Endometrial microvascular endothelial cells (primary cell): ENCODE data around the gene ODF2. TPM values are rescaled to one million over a fixed set of nuclear protein-coding genes. Genes with fewer than 3 reads are reported as not detected.
"Not testable (repeated sequence)": the region's sequence is repeated elsewhere in the genome, so short reads cannot be mapped to it uniquely, and the experiment has no call there.

Experiments
- in situ Hi-C: cut with HindIII; loops from 2 replicates; pipeline ENCODE4 v1.10.0; 2017; ENCODE audit warnings: low sequenced_read_pairs, low pct_unique_long_range_greater_than_20kb; ENCODE audit errors: inconsistent ontology term
- total RNA-seq: library from RNA; depleted of rRNA; stranded (reverse); fragments of >200 nt; gene quantifications from one replicate; pipeline ENCODE4 v1.2.3, GENCODE V29; 2015; ENCODE audit errors: inconsistent ontology term

The ODF2 gene
- total RNA-seq, result 29.0 TPM

DNA sequence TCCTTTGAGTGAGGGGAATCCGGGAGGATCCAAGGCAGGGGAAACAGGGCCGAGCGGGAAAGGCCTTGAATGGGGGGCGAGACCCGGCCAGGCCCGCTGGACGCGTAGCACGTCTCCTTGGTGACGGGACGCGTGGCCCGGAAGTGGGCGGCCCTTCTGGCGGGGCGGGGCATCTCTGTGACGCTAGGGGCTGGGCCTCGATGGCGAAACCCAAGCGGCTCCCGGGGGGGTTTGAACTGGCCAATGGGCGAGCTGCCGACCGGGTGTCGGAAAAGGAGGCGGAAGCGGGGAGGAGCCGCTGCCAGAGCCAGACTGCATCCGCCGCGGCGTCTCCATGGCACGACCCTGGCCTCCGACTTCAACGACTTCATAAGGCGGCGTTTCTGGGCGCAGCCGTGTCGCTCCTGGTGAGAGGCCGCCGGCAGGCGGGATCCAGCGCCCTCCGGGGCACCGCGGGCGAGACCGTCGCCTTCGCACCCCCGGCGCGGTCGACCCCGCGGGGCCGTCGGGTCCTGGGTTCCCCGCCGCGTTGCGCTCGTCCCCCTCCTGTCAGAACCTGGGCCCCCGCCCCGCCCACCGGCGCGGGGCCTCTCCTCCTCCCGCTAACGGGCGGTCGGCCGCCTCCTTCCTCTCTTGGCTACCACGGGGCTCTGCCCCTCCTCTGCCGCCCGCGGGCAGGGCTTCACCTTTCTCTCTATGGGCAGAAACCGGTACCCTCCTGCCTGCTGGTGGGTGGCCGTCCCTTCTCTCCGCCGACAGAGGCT lies at the start of gene ODF2:
Gene ODF2 (plus strand): TSS at position 158 of the 764 bp plus-strand sequence. CDS start 86 bp downstream, at position 244.
- in situ Hi-C loops, result no loop called here

DNA sequence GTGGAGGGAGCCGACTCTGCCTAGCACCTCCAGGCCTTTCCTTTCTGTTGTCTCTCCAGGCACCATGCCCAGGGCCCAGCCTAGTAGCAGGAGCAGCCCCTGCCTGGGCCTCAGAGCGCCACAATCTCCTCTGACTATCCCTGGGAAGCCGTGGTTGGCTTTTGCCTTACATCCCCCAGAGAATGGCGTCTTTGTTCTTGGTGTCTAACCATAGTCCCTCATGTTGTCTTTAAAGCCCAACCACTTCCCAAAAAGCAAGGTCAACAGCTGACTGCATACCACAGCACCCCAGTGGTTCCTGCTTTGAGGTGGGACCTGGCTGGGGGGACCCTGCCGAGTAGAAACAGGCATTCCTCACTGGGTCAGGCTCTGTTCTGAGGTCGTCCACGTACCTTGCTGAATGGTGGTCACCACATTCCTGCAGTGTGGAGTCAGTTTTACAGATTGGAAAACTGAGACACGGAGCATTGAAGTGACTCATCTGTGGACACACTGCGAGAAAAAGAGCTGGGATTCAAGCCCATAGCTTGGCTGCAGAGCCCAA lies 48.9 kb upstream of the ODF2 start:
- in situ Hi-C loops, result no loop called here

DNA sequence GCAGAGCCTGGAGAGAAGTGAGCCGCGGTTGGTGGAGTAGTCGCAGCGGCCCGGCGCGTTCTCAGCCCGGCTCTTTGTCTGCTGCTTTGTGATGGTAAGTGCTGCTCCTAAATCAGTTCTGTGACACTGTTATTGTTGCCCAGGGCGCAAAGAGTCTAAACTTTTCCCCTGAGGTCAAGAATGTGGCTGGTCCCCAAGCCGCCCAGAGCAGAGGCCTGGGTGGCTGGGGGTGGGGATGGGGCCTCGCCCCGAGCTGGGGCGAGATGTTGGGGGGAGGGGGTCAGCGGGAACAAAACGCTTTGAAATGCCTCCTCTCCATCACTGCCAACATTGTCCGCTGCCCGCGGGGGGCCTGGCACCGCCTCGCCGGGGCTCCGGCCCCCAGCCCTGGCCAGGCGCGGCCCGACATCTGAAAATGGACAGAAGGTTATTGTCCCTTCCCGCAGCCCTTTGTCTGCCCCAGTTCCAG lies 46.8 kb upstream of the ODF2 start:
- in situ Hi-C loops, result no loop called here

GRCh38 chr9:128409450-128409849 lies 46.4 kb upstream of the ODF2 start:
- in situ Hi-C loops, result no loop called here

DNA sequence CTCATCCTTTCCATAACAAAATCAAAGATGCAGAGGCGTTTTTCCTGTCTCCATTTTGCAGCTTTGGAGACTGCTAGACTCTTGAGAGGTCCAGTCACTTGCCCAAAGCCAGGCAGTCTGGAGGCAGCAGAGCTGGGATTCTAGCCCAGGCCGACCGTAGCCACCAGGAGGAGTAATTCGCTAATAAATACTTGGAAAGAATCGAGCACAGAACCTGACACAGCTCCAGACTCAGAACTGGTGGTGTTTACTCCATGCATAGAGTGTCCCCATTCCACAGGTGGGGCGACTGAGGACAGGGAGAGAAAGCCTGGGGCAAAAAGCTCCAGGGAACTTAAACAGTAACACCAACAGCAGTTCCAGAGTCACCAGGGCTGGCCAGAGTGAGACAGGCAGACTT lies 45.8 kb upstream of the ODF2 start:
- in situ Hi-C loops, result no loop called here

DNA sequence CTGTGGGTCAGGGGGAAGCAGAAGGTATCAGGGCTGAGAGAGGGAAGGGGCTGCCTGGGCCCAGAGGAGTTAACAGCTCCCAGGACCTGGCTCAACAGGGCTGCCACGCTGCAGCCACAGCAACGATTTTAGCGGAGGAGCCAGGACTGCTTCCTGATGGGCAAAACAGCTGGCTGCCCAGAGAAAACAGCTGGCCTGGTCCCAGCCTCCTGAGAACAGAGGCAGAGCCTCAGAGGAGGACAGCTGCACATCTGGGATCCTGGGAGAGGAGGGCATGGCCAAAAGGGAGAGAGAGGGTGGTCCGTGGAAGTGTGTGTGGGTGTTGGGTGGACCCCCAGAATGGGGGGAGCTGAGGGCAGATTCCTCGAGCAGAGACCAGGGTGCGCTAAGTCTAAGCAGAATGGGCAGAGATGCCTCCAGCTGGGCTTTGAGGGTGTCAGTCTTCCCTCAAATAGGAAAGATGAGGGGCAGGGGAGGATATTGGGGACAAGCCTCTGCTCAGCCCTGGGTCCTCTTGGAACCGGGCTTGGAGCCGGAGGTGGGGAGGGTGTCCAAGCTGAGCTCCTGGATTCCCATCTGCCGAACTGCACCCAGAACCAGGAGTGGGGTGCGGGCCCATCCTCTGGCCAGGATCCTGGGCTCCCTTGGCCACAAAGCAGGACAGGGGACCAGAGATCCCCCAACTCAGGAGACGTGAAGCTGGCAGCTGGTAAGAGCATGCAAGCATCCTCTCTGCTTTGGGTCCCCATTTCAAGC lies 44.3 kb upstream of the ODF2 start:
- in situ Hi-C loops, result no loop called here

DNA sequence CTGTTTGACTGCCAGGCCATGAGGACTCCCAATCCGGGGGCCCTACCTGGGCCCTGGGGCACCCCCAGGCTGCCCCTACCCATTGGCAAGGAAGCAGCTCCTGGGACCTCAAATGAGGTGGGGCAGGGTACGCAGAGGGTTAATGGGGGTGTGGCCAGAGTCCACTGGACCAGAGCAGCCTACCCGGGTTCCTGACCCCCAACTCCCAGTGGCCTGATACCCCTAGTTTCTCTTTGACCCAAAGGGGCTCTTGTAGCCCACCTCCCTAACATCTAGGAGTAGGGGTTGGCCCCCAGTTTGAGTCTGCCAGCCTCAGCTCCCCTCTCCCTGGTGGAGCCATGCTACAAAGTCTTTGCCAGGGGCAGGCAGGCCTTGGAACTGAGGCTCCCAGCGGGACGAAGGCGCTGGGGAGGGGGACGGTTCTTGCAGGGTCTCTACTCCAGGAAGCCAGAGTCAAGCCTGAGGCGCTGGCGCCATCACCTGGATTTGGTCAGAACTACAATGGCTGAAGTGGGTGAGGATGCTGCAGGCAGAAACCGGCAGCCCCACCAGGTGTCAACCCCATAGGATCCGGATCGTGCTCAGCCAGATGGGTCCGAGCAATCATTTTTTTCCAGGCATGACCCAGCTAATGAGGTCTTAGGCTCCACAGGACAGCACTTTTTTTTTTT lies 43.6 kb upstream of the ODF2 start:
- in situ Hi-C loops, result no loop called here

- in situ Hi-C loops, result not testable (repeated sequence)
Measured at GRCh38 chr9:128413728-128414127, 42.1 kb upstream of the ODF2 start.

DNA sequence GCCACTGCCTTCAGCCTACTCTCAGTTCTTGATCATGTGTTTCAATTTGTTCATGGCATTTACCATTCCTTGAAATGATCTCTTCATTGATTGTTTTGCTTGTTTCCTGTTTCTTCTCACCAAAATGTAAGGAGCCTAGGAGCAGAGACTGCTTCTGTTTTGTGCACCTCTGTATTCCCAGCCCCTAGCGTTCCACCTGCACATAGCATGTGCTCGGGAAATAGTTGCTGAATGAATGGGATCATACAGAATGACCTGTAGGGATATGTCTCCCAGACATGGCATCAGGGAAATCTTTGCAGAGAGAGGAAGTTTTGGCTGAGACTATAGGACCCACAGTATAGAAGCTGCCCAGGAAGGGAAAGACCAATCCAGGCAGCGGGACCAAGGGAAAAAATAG lies 41.3 kb upstream of the ODF2 start:
- in situ Hi-C loops, result no loop called here

DNA sequence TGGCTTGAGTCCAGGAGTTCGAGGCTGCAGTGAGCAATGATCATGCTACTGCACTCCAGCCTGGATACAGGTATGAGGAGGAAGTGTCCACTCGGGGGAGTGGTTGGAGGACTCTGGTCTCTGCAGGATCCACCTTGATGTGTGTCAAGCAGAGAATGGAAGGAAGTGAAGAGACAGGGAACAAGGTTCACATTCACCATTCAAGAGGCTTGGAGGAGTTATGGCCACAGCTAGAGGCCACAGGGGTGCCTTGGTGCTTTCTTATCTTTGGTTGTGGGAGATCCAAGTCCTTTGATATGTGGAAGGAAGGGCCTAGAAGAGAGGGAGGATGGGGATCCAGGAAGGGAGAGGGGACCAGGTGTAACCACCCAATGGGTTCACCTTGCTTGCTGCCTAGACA lies 40.5 kb upstream of the ODF2 start:
- in situ Hi-C loops, result no loop called here

DNA sequence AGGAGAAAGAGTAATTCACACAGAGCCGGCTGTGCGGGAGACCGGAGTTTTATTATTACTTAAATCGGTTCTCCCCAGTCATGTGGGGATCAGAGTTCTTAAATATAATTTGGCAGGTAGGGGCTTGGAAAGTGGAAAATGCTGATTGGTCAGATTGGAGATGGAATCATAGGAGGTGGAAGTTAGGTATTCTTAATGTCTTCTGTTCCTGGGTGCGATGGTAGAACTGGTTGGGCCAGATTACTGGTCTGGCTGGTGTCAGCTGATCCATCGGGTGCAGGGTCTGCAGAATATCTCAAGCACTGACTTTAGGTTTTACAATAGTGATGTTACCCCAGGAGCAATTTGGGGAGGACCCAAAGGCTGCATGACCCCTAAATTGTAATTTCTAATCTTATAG lies 39.8 kb upstream of the ODF2 start:
- in situ Hi-C loops, result no loop called here

GRCh38 chr9:128416432-128417019 lies 39.3 kb upstream of the ODF2 start:
- in situ Hi-C loops, result no loop called here

DNA sequence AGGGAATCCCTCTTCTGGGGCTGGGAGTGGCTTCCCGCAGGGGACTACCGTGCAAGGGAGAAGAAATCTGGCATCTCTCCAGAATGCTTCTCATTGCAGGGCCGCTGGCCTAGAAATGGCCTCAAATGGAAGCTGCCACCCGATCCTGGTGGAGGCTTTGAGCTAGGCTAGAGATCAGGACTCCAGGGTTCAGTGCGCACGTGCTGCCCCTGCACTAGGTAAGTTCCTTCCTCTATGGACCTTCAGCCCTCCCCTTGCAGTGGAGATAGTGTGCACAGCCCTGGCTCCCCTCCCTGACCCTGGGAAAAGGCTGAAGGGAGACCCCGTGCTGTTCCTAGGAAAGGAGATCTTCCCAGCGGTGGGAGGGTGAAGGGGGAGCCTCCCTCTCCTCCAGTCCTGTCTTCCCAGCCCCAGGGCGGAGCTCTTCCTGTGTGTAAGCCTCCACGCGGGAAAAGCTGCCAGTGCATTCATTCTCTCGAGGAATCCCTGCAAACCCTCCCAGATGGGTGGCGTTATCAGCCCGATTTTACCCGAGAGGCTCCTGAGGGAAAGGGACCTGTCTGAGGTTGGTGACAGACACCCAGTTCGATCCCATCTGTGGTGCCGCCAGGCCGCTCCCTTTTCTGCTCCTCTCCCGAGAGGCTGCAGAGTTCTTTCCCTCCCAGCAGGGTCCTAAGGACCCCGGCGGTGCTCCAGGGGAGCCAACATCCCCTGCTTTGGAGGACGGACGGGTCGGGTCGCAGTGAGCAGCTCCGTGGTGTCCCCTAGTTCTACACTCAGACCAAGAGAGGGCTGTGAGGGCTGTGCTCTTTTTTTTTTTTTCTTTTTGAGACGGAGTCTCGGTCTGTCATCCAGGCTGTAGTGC lies 36.5 kb upstream of the ODF2 start:
- in situ Hi-C loops, result no loop called here

DNA sequence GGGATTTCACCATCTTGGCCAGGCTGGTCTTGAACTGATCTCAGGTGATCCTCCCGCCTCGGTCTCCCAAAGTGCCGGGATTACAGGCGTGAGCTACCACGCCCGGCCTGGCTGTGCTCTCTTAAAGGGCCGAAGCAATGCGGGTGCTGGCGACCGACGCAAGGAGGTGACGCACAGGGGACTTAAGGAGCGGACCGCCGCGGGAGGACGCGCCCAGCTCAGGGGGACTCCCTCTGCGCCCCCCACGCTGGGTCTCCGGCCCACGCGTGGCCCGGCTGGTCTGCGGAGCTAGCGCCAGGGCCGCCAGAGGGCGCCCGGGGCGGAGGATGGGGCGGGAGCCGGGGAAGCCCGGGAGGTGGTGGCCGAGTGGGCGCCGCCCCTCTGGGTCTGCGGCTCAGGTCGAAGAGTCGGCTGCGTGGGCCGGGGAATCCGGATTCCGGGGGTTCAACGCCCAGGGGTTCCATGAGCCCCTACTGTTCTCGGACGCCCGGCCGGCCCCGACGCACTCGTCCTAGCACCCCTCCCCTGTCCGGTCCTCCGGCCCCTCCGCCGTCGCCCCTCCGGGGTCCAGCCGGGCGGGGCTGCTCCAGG lies 35.7 kb upstream of the ODF2 start:
- in situ Hi-C loops, result no loop called here

- in situ Hi-C loops, result no loop called here
Measured at GRCh38 chr9:128420651-128421481, 34.9 kb upstream of the ODF2 start, which contains the start of gene CERCAM. CERCAM (plus strand) TSS chr9:128420857; CDS start chr9:128420878, 21 bp downstream.

- in situ Hi-C loops, result no loop called here
Measured at GRCh38 chr9:128421482-128421996, 34.3 kb upstream of the ODF2 start.
